Stimulated activated CD4-positive, alpha-beta T cell treated with anti-CD3 and anti-CD28 coated beads, Interleukin-4, amount 100 ng/mL, for 4 hours (primary cell): ENCODE data around the gene PRR7.

Experiments used
- DNase-seq, 2 experiments: peaks; one replicate each; pipeline ENCODE4 v3.0.0-alpha.2; 2020

The PRR7 gene

DNA sequence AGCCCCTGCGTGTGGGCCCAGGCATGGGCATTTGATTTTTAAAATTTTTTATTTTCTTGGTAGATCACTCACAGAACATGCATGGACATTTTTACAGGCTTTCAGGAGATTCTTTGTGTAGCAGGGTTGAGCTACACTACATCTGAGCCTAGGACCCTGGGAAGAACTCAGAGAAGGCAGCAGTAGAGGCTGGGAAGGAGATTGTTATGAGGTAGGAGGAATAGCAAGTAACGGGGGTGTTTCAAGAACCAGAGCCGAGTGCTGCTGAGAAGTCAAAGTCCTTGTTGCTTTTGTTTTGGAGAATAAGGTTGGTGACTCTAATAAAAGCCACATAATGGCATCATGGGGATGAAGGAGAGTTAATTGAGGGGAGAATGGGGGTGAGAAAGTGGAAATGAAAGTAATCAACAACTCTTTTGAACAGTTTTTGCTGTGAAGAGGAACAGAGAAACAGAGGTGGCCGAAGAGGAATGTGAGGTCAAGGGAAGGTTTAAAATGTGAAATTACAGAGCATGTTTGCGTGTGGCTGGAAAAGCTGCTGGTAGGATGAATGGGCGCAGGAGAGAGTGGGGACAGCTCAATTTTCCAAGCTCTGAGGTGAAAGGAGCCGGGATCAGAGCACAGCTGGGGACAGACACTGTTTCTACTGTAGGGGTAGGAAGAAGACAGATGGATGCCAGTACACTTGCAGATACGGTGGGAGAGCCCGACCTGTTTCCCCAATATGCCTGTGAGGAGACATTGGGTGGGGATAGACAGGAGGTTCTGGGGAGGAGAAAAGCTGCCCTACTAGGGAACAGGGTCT lies 55.5 kb downstream of the PRR7 start:
- DNase-seq, result no peak

DNA sequence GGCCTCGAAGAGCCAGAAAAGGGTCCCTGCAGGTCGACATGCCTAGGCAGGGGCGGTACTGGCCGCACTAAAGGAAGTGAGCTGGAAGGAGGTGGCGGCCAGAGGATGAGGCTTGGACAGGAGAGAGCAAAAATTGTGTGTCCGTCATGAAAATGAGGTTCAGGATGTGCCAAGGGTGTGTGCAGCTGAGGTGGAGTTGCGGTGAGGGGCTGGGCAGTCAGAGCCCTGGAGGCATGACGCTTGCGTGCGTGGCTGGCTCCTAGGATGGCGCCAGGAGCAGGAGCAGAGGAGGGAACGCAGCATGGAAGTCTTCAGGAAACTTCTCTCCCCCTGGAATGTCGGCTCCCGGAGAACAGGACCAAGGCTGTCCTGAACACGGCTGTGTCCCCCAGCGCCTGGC lies 56.3 kb downstream of the PRR7 start:
- DNase-seq, result no peak

DNA sequence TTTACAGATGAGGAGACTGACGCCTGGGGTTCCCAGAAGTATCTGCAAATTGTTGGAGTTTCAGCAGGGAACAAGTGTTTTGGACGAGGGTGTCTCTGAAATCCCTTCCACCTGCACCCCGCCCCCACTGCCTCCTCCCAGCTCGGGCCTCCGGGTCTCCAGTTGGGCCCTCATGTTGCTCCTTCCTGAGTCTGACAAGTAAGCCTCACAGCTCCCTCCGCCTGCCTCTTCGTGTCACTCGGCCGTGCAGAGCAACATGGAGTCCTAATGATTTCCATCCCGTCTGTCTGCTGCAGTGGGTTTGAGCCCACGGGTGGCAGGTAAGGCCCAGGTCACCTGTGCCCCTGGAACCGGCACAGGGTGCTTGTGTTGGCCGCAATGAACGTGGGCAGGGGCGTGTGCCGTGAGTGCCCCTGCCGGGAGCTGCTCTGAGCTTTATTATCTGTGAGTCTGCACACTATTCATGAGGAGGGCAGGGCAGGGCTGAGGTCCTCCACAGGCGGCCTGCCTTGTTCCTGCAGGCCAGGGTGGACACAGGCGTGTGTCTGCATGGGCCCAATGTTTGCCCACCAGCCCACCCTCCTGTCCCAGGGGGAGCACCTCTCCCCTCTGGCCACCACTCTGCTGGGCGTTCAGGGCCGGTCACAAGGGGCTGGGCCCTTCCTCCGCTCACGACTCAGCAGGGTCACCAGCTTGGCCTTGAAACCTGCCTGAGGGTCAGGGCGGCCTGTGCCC lies 56.9 kb downstream of the PRR7 start:
- DNase-seq, result no peak

DNA sequence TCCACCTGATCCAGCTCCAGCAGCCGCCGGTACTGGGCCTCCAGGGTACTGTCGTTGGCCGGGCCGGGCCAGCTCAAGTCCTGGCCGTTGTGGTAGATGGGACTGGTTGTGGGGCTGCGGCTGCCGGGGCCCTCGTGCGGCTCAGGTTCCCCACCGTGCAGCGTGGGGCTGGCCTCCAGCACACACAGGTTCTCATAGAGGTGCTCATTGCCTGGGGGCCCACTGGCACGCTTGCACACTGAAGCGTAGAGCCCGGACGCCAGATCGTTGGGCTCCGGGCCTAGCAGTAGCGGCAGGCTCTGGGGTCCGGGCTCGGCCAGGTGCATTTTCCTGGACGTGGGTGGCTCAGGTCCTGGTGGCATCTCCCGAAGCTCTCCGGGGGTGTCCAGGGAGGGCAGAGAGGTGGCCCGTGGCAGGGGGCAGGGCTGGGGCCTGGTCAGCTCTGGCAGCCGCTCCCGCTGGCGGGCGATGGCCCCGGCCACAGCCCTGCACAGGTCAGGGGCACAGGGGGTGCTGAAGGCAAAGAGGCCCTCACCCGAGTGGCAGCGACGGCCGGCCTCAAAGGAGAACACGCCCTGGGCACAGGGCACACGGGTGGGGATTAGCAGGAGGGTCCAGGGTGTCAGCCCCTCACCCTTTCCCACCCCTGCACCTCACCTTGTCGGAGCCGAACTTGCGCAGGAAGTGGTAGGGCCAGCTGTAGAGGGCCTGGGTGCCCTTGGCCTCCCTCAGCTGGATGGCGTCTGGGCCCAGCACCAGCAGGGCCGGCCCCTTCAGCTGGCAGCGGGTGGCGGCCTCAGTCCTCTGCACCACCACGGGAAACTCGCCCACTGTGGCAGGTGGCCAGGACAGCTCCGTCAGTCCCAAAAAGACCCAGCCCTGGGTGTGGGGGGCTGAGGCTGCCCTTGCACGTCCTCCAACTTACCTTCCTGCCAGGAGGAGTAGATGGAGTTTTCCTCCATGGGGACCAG lies 57.8 kb downstream of the PRR7 start:
- no peak for DNase-seq

DNA sequence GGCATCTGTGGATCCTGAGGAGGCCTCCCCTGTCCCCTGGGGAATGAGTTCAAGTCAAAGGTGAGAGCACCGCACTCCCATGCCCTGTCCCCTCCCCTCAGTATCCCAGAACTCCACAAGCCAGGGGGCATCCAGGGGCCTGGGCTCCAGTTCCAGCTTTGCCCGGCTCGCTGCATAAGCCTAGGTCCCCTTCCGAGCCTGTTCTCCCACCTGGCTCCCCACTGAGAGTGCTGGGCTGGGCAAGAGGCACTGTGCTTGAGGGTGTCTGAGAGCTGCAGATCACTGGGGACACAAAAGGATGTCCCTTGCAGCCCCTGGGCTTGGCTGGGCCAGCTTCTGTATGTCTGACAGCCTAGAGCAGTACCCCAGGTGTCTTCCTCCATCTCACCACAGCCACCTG lies 58.5 kb downstream of the PRR7 start:
- DNase-seq, result no peak
